HG02970 (cell line): ENCODE data around the gene ACTL6B.
"Not testable (repeated sequence)": the region's sequence is repeated elsewhere in the genome, so short reads cannot be mapped to it uniquely, and the experiment has no call there.

Source experiments
- ATAC-seq: cut with Tn5 transposase; IDR thresholded peaks from one replicate; pipeline ENCODE4 v1.9.1; 2021; ENCODE audit warnings: mild to moderate bottlenecking, moderate library complexity, moderate number of reproducible peaks; ENCODE audit not compliant: unreplicated experiment, low FRiP score

ACTL6B gene

DNA sequence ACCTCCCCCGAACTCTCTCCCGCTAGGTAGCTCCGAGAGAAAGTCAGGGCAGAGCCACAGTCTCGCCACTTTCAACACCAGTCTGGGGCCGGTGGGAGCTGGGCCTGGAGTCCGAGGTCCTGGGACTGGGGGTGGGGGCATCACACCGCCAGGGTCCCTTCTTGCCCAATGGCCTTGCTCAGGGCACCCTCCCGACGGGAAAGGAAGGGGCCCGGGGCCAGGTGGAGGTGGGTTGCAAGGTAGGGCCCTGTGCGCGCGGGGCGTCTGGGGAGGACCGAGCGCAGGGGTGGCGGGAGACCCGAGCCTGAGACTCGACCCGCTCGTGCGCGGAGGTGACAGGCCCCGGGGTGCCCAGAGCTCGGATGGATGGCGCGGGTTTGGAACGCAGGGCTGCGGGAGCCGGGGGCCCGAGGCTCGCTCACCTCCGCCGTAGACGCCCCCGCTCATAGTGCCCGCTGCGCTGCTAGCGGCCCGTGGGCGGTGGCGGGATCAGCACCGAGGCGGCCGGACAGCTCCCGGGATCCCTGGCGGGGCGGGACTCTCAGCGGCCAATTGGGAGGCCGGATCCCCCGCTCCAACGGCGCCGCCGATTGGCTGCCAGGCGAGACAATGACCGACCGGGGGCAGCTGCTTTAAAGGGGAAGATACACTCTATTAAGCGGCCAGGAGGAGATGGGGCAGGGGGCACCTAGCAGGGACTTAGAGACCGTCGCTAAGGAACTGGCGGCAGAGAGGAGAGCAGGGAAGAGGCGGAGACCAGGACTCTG, at the start of gene ACTL6B:
ACTL6B (minus strand) TSS at position 541 of the 767 bp plus-strand sequence; CDS start at position 447, 94 bp downstream.
- ATAC-seq = no peak

DNA sequence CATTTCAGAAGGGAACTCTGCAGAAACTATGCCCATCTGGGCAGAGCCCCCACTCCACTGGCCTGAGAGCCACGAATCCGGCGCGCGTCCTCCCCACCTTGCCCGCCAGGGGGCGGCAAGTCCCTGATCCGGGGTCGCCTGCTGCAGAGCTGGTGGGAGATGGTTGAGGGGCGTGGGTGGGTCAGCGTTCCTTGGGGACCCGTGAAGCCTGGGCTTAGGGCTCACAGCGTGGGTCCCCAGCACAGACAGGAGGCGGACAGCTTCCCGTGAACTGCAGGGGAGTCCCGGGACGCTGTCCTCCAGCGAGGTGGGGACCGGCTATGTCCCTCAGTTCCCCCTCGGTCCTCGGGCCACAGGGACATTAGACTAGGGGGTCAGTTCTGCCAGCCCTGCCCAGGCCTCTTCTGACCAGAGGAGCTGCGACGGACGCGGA, 49.1 kb upstream of the ACTL6B start:
- peak; percentile 42 for ATAC-seq

DNA sequence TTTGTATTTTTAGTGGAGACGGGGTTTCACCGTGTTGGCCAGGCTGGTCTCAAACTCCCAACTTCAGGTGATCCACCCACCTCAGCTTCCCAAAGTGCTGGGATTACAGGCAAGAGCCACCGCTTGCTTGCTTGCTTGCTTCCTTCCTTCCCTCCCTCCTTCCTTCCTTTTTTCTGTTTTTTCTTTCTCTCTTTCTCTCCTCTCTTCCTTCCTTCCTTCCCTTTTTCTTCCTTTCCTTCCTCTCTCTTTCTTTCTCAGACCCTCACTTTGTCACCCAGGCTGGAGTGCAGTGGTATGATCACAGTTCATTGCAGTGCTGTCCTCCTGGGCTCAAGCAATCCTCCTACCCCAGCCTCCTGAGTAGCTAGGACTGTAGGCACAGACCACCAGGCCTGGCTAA, 44.8 kb upstream of the ACTL6B start:
- ATAC-seq = not testable (repeated sequence)

DNA sequence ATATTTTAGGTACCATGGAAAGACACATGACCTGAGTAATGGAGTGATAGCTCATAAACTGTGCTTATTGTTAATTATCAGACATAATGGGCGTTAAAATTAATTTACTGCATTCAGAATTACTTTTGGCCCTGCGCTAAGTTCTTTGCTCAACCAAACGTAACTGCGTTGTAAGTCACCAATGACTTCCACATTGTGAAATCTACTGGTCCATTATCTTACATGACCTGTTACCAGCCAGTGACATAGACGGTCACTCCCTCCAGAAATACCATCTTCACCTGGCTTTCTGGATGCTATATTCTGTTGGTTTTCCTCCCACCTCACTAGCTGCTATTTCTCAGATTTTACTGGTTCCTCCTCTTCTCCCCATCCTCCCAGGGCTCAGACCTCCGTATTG, 42.8 kb upstream of the ACTL6B start:
- no peak for ATAC-seq

DNA sequence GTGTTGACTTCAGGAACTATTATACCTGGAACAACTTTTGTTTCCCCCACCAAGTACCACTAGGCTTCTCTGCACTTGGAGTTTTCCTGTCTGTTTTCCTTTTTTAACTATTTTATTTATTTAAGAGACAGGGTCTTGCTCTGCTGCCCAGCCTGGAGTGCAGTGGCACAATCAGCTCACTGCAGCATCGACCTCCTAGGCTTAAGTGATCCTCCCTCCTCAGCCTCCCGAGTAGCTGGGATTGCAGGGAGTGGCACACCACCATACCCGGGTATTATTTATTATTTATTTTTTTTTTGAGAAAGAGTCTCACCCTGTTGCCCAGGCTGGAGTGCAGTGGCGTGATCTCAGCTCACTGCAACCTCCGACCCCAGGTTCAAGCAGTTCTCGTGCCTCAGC, 39.9 kb upstream of the ACTL6B start:
- no peak for ATAC-seq

DNA sequence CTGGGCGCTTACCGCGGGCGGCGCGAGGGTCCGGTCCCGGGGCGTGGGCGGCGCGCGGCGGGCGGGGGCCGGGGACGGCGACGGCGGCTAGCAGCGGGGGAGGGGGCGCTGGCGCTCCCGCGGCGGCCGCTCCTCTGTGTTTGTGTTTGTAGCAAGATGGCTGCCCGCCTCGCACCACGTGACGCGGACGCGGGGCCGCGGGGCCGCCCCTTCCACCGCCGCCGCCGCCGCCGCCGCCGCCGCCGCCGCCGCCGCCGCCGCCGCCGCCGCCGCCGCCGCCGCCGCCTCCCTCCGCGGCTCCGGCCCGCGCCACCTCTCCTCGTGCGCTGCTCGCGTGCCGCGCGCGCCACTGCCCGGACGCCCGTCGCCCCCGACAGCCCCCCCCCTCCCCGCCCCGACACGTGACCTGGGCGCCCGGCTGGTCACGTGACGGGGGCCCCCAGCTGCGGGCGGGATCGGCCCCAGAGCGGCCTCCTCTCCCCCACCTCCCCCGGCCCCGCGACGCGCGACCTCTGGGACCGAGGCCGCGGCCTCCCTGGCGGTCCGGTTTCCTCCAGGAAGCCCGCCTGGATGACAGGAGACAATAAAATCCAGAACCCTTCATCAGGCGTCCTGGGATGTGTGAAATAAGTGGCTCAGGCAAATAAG, 38.0 kb upstream of the ACTL6B start, which contains the start of gene GIGYF1:
GIGYF1 (minus strand) TSS at position 153 of the 648 bp plus-strand sequence. CDS start 6,012 bp downstream, outside the sequence.
- ATAC-seq = peak; percentile 50

DNA sequence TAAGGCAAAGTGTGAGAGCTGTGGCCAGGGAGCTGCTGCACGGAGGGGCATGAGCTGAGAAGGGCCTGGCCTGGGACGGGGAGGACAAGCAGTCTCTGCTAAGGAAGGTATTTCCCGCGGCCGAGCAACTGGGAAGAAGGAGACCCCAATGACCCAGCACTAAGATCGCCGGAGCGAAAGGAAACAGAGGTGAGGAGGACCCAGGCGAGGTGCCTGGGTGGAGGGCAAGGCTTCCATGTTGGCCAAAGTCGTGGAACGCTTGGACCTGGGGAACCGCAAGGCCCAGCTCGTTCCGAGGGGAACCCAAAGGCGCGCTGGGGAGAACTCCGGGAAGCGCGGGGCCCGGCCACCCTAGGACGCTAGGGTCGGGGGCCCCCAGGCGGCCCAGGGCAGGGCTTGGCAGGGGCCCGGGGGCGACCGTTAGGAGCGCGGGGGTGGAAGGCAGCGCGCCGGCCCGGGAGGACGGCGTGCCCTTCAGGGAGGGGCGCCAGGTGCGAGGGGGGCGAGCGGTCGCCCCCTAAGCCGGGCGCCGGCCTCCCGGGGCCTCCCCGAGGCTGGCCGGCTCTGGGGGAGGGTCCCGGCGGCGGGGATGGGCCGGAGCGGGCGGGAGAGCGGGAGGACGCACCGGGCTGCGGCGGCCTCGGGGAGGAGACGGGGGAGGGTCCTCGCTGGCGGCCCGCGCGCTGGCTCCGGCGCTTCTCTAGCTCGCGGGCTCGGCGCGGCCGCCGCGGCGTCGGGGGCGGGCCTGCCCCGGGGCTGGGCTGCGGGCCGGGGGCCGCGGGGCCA, 37.3 kb upstream of the ACTL6B start:
- ATAC-seq = peak; percentile 13

DNA sequence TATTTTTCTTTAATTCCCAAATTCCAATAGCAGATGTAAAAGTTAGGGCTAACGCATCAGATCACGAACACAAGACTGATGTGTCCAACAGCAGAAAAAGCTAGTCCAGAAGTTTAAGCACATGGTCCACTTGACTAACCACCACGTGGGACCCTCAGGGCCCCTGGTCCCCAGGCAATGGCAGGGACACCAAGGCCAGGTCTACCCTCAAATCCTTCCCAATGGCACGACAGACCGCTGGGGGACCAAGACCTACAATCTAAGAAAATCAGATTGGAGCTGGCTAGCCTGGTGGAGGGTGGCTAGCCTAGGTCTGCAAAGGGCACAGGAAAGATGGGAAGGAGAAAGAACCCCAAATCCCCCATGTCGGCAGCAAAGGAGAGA, 36.3 kb upstream of the ACTL6B start:
- ATAC-seq = no peak

DNA sequence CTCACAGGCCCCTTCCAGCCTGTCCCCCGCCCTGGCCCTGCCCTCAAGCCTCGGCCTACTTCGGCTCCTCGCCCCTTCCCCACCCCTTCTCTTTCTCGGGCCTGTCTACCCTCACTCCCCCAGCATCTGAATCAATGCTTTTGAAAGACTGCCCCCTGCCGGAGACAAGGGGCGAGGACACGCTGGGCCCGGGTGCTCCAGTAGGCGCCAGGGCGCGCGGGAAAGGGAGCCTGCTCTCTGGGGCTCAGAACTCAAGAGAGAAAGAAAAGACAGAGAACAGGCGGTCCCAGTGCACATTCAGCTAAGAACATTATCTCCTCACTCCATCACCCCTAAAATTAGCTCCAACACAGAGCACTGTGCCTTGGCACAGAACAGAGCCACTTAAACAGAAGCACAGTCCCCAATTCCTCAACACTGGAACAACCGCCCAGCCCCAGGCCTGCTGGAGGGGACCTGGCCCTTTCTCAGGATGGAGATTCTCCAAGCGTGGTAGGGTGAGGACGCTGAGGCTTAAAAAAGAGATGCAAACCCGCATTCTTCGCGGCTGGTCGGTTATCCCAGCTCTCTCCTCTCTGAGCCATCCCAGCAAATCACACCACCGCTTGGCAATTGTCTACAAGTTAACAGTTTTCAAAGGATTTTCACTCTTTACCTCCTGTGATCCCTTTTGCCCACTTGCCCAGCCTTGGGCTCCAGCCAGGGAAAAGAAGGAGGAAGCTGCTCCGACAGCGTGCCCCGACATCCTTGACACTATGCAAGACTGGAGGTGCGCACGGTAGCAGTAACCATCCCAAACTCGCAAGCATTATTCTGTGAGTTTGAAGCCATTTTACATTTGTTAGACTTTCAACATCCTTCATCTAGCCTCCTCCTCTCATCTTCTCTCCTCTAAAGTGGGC, 35.7 kb upstream of the ACTL6B start:
- ATAC-seq = no peak

DNA sequence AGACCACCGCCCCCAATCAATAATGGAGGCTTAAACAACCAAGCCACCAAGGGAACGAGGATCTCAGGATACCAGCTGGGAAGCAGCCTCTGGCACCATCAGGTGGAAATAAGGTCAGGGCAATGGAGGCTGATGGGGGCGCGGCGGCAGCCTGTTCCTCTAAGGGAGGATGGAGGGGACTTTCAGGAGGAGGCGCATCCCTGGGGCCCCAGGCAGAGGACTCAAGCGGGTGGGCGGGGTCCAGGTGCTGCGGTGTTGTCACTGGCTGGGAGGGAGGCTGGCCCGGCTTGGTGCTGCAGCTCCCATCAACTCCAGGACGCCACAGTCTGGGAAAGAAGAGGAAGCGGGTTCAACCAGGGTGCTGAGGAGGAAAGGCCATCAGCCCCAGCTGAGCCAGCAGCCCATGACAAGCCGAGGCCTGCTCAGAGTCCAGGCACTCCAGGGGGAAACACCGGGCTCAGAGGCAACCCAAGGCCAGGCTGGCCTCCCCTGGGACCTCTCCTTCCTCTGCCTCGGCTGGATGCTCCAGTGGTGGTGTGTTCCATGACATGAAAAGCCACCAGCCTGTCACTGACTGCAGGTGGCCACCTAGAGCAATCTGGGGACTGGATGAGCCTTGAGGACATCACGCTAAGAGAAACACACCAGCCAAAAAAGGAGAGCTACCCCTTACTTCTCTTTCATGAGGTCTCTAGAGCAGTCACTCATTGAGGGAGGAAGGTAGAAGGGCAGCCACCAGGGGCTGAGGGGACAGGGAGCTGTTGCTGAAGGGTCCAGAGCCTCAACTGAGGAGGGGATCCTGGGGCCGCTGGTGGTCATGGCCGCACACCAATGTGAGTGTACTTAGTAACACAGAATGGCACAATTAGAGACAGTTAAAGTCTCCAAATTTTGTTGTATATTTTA, 33.2 kb upstream of the ACTL6B start:
- ATAC-seq = no peak

DNA sequence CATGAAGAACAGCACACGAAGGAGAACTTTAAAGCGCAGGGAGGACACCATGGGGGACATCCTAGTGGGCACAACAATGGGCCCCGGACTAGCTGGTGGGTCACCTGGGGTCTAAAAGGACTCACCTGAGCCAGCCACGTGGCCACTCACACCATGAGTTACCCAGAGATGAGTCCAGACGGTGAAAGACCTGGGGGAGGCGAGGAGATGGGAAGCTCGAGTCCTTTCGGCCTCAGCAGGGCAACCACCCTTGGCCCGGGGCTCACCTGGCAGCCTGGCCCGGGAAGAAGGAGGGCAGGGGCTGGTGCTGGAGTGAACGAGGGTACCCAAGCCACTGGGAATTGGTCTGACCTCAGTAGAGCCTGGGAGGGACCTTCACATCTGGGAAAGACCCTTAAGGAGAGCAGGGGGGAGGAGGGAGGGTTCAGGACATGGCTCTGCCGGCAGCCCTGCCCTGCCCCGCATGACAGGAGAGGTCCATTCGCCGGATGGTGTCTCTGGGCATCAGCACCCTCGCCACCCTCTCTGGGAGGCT, 32.1 kb upstream of the ACTL6B start:
- ATAC-seq = no peak

DNA sequence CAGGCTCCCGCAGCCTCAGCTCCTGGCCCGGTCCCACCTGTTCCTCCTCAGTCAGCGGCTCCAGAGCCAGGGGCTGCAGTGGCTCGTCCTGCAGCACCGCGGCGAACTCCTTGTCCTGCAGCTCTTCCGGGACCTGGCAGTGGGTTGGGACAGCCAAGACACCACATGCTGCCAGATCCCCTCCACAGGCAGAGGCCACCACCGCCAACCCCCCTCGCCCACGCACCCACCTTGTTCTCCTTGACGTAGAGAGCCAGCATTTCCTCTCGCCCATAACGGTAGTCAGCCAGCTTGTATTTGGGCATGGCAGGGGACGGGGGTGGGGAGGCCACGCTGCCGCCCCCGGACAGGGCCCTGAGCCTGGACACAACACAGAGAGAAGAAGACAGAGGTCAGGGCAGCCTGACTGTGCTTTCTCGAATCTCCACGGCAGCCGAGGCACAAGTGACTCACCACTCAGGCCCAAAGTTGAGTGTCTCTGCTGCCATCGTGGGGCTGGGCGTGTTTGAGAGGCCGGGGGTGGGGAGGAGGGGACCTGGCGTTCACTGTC, 31.6 kb upstream of the ACTL6B start:
- no peak for ATAC-seq

DNA sequence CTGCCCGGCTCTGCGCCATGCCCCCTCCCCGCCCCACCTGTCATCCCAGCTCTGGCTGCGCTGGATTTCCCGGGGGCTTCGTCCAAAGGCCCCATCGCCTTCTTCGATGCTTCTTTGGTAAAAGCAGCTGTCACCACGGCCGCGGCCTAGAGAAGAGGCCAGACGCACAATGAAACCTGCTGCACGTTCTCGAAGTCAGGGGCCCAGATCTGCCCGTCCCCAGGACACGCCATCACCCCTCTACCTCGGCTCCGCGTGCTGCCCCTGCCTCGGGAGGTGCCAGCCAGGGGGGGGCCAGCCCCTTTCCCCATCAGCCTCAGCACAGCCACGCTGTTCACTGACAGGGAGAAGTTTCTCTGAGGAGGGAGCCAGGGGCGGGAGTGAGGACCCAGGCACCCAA, 31.0 kb upstream of the ACTL6B start:
- ATAC-seq = no peak

DNA sequence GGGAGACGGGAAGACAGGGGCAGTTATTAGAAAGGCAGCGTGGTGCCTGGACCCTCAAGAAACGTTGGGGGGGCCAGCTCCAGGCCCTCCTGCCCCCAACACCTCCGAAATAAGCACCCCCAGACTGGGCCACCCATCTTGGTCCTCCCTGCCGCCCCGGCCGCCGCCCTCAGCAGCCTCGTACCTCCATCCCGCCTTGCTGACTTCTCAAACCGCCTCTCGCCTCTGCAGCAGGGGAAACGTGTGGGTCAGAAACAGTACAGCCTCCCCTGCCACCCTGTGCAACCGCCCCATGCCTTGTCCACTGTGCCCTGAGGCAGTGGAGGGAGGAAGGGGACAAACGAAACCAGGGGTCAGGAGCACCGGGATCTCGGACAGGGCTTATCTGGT, 30.6 kb upstream of the ACTL6B start:
- no peak for ATAC-seq

DNA sequence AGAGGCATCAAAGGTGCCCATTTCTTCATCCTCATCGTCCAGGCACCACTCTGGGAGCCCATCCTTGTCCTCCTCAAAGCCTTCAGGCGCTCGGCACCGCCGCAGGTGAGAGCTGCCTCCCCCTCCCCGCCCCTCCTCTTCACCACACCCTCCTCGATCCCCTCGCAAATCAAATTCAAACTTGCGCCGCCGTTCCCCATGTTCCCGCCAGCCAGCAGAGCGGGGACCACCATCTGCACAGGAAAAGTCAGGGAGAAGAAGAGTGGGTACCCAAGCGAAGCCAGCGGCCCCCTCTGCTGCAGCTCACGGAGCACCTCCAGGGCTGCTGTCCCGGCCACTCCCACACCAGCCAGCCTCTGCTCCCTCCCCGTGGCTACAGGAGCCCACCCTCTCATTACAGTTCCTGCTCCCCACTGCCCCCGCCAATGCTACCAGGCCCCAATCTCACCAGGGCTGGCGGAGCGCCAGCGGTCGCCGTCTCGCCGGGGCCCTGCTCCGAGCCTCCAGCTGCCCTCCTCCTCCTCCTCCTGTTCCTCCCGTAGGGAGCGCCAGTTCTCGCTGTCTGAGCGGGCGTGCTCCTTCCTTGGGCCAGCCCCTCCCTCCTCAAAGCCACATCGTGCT, 30.1 kb upstream of the ACTL6B start:
- ATAC-seq = no peak

DNA sequence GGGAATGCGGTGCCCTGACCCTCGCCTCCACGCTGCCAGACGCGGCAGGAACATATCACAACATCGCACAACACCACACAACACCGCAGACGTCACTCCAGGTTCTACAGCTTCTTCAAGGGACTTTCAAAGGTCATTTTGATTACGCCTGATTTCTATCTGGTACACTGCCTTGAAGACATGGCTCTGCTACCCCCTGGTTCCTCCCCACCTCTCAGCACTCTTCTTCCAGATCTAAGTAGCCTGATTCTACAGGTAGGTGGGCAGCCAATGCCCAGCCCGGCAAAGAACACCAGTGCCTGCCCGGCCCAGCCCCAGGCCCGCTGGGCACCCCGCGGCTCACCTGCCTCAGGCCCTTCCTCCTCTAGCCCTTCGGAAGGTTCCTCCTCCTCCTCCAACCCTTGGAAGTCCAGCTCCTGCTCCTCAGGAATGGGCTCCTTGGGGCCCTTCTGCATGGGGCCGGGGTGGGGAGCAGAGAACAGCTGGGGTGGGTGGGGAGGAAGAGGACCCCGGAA, 29.4 kb upstream of the ACTL6B start:
- ATAC-seq = no peak

DNA sequence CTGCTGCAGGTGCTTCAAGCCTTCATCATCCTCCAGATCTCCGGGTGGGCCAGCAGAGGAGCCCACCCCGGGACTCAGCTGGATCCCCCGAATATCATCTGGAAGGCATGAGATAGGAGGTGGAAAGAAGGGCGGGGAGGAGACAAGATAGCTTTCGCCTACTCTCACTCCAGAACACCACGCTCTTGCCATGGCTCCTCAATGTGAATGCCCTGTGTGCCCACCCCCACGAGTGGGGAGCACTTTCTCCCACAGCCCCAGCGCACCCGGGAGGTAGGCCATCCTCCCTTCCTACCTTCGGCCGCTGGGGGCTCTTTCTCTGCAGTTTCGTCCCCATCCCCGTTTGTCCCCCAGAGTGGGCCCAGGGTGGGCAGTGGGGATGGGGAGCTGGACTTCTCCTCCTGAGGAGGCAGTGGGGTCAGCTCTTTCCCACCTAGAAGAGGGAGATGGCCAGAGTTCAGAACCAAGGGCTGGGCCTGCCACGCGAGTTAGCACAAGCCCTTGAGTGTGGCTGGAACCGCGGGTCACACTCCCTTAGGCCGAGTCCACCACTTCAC, 28.9 kb upstream of the ACTL6B start:
- no peak for ATAC-seq
